ENCODE results near the gene MGAT5B.

MGAT5B gene

GRCh38 chr17:76946111-76946771, 78.0 kb downstream of the MGAT5B start:
- TF ChIP-seq CTCF (IDR thresholded peaks at IDR 0.05): no peak

- TF ChIP-seq CTCF (IDR thresholded peaks at IDR 0.05): no peak
Measured at GRCh38 chr17:76946772-76947135, 78.5 kb downstream of the MGAT5B start.

GRCh38 chr17:76947309-76947708, 79.1 kb downstream of the MGAT5B start:
- TF ChIP-seq CTCF (IDR thresholded peaks at IDR 0.05): no peak

- TF ChIP-seq CTCF (IDR thresholded peaks at IDR 0.05): no peak
Measured at GRCh38 chr17:76947771-76948170, 79.6 kb downstream of the MGAT5B start.

- TF ChIP-seq CTCF (IDR thresholded peaks at IDR 0.05): no peak
Measured at GRCh38 chr17:76948301-76948700, 80.1 kb downstream of the MGAT5B start.

- no peak for TF ChIP-seq CTCF (IDR thresholded peaks at IDR 0.05)
Measured at GRCh38 chr17:76948726-76949342, 80.6 kb downstream of the MGAT5B start.

GRCh38 chr17:76949913-76950695, 81.9 kb downstream of the MGAT5B start:
- no peak for TF ChIP-seq CTCF (IDR thresholded peaks at IDR 0.05)

All from LNCAP (cell line).